H9 (cell line): ENCODE results near the gene PMP22. TPM values are rescaled to one million over a fixed set of nuclear protein-coding genes. Genes with fewer than 3 reads are reported as not detected.

Experiments used
- DNase-seq: peaks from one replicate; pipeline ENCODE4 v3.0.0-alpha.2; 2017
- H2AFZ ChIP-seq: one replicate; pipeline ENCODE4 v1.6.1; 2013; ENCODE audit warnings: mild to moderate bottlenecking, low read length, control low read depth, moderate library complexity
- H2AK5ac ChIP-seq: 2 replicates; pipeline ENCODE4 v1.6.1; 2013; ENCODE audit warnings: low read length, control low read depth, mixed read lengths; ENCODE audit not compliant: insufficient read length
- H2BK120ac ChIP-seq: one replicate; pipeline ENCODE4 v1.6.1; 2013; ENCODE audit warnings: low read depth, mild to moderate bottlenecking, low read length, control low read depth, inconsistent platforms; ENCODE audit not compliant: poor library complexity, severe bottlenecking
- H2BK12ac ChIP-seq: 2 replicates; pipeline ENCODE4 v1.6.1; 2013; ENCODE audit warnings: low read length, control low read depth, mixed read lengths, low read depth; ENCODE audit not compliant: insufficient read length
- H2BK15ac ChIP-seq: 2 replicates; pipeline ENCODE4 v1.6.1; 2013; ENCODE audit warnings: low read depth, low read length, control low read depth
- H2BK20ac ChIP-seq: one replicate; pipeline ENCODE4 v1.6.1; 2013; ENCODE audit warnings: low read depth, mild to moderate bottlenecking, low read length, control low read depth, inconsistent platforms; ENCODE audit not compliant: poor library complexity, severe bottlenecking
- H2BK5ac ChIP-seq: 2 replicates; pipeline ENCODE4 v1.6.1; 2013; ENCODE audit warnings: low read length, control low read depth, mixed read lengths; ENCODE audit not compliant: insufficient read length
- H3K14ac ChIP-seq: 2 replicates; pipeline ENCODE4 v1.6.1; 2013; ENCODE audit warnings: low read length, control low read depth; ENCODE audit not compliant: insufficient read depth
- H3K18ac ChIP-seq: 2 replicates; pipeline ENCODE4 v1.6.1; 2013; ENCODE audit warnings: low read depth, mild to moderate bottlenecking, mixed read lengths, low read length, control low read depth; ENCODE audit not compliant: insufficient read length
- H3K23ac ChIP-seq: 2 replicates; pipeline ENCODE4 v1.6.1; 2013; ENCODE audit warnings: low read length, control low read depth, mixed read lengths, low read depth; ENCODE audit not compliant: insufficient read length
- H3K23me2 ChIP-seq: 2 replicates; pipeline ENCODE4 v1.6.1; 2013; ENCODE audit warnings: low read depth, mild to moderate bottlenecking, mixed read lengths, low read length, control low read depth; ENCODE audit not compliant: insufficient read length, poor library complexity, severe bottlenecking
- H3K27ac ChIP-seq: 2 replicates; pipeline ENCODE4 v1.5.1; 2013; ENCODE audit warnings: low read length, control low read depth, mixed read lengths, low read depth; ENCODE audit not compliant: insufficient read length
- H3K27me3 ChIP-seq: 2 replicates; pipeline ENCODE4 v1.6.1; 2013; ENCODE audit warnings: low read length, control low read depth, inconsistent platforms; ENCODE audit not compliant: insufficient read depth
- H3K4ac ChIP-seq: 2 replicates; pipeline ENCODE4 v1.6.1; 2013; ENCODE audit warnings: low read depth, mild to moderate bottlenecking, control low read depth, inconsistent platforms, low read length, moderate library complexity
- H3K4me1 ChIP-seq: 2 replicates; pipeline ENCODE4 v1.6.1; 2013; ENCODE audit warnings: low read length, control low read depth, inconsistent platforms; ENCODE audit not compliant: insufficient read depth
- H3K4me2 ChIP-seq: 2 replicates; pipeline ENCODE4 v1.6.1; 2013; ENCODE audit warnings: low read length, control low read depth, mixed read lengths; ENCODE audit not compliant: insufficient read length, insufficient read depth
- H3K56ac ChIP-seq: 2 replicates; pipeline ENCODE4 v1.6.1; 2013; ENCODE audit warnings: low read depth, mild to moderate bottlenecking, mixed read lengths, low read length, control low read depth; ENCODE audit not compliant: insufficient read length
- H3K79me1 ChIP-seq: 2 replicates; pipeline ENCODE4 v1.6.1; 2013; ENCODE audit warnings: low read depth, mild to moderate bottlenecking, moderate library complexity, low read length, control low read depth, inconsistent platforms; ENCODE audit not compliant: insufficient read depth, poor library complexity, severe bottlenecking
- H3K79me2 ChIP-seq: 2 replicates; pipeline ENCODE4 v1.6.1; 2013; ENCODE audit warnings: low read length, control low read depth, inconsistent platforms; ENCODE audit not compliant: insufficient read depth
- H3K9ac ChIP-seq: 2 replicates; pipeline ENCODE4 v1.6.1; 2013; ENCODE audit warnings: low read length, control low read depth, mixed read lengths; ENCODE audit not compliant: insufficient read length; ENCODE audit errors: extremely low read depth
- H3K9me3 ChIP-seq: one replicate; pipeline ENCODE4 v1.6.1; 2013; ENCODE audit warnings: low read depth, low read length, inconsistent platforms; ENCODE audit not compliant: control insufficient read depth
- H3T11ph ChIP-seq: one replicate; pipeline ENCODE4 v1.6.1; 2013; ENCODE audit warnings: mild to moderate bottlenecking, low read length, control low read depth, inconsistent platforms
- H4K20me1 ChIP-seq: one replicate; pipeline ENCODE4 v1.6.1; 2013; ENCODE audit not compliant: control insufficient read depth, insufficient read length, insufficient read depth
- H4K5ac ChIP-seq: 2 replicates; pipeline ENCODE4 v1.6.1; 2013; ENCODE audit warnings: low read depth, mild to moderate bottlenecking, mixed read lengths, low read length, control low read depth; ENCODE audit not compliant: insufficient read length
- H4K8ac ChIP-seq: replicated peaks from 2 replicates; pipeline ENCODE4 v1.6.1; 2013; ENCODE audit warnings: low read length, control low read depth, mixed read lengths, low read depth; ENCODE audit not compliant: insufficient read length
- H4K91ac ChIP-seq: 2 replicates; pipeline ENCODE4 v1.6.1; 2013; ENCODE audit warnings: low read depth, mild to moderate bottlenecking, moderate library complexity, mixed read lengths, low read length, control low read depth; ENCODE audit not compliant: insufficient read length
- H3K27ac Mint-ChIP-seq, 3 experiments: 2 replicates in 2 of 3; 3 replicates in 1 of 3; pipeline ENCODE4 v1.8.0; 2020 to 2021; ENCODE audit warnings: mixed read lengths in 3 of 3, mild to moderate bottlenecking in 1 of 3, moderate library complexity in 1 of 3
- H3K27me3 Mint-ChIP-seq: 2 replicates; pipeline ENCODE4 v1.8.0; 2021; ENCODE audit warnings: low read depth, mild to moderate bottlenecking, moderate library complexity, mixed read lengths
- H3K36me3 Mint-ChIP-seq, 3 experiments: 2 replicates in 2 of 3; 3 replicates in 1 of 3; pipeline ENCODE4 v1.8.0; 2020 to 2021; ENCODE audit warnings: low read depth in 3 of 3, mixed read lengths in 3 of 3; ENCODE audit not compliant: insufficient read depth in 1 of 3
- H3K4me1 Mint-ChIP-seq, 2 experiments: 2 replicates each; pipeline ENCODE4 v1.8.0; 2020; ENCODE audit warnings: mixed read lengths in 2 of 2
- H3K4me3 Mint-ChIP-seq, 2 experiments: 2 replicates in 1 of 2; 3 replicates in 1 of 2; pipeline ENCODE4 v1.8.0; 2020 to 2021; ENCODE audit warnings: mild to moderate bottlenecking in 2 of 2, mixed read lengths in 2 of 2, moderate library complexity in 1 of 2
- H3K9me3 Mint-ChIP-seq, 2 experiments: 2 replicates in 1 of 2; 3 replicates in 1 of 2; pipeline ENCODE4 v1.8.0; 2020; ENCODE audit warnings: mild to moderate bottlenecking in 2 of 2, mixed read lengths in 2 of 2, moderate library complexity in 1 of 2
- CTCF ChIP-seq: fragments of 200-600 bp; sonication (generic); conservative IDR thresholded peaks from 3 replicates; pipeline ENCODE4 v1.8.0; 2021; ENCODE audit warnings: antibody characterized with exemption, mild to moderate bottlenecking
- WGBS: extraction: QIAGEN DNeasy Blood & Tissue Kit; methylation state at CpG from one replicate; pipeline ENCODE4 v1.1.7; 2013; ENCODE audit warnings: missing lambda C conversion rate, low lambda C conversion rate, mixed read lengths; ENCODE audit not compliant: insufficient read length; ENCODE audit errors: extremely low coverage; 5-methylcytosine and 5-hydroxymethylcytosine counted together
- total RNA-seq: library from RNA; stranded (reverse); gene quantifications from 2 replicates; pipeline ENCODE4 v1.2.1, GENCODE V29; 2021

PMP22 gene
- total RNA-seq, 1 experiment from 2014 or later, result 1.5 TPM

- no peak overlapping the region for H3K18ac ChIP-seq
- no peak overlapping the region for H3K4me2 ChIP-seq
- no peak overlapping the region for H2BK15ac ChIP-seq
- H3K4me1 ChIP-seq, result no peaks in the 10 kb centered on the region
- Mint-ChIP-seq H3K9me3 (no peaks in the 10 kb centered on the region), H3K36me3 (no peaks in the 10 kb centered on the region), H3K4me1 (peaks cover 3 to 14% of the 10 kb centered on the region in 2 experiments; a peak in 3 of 4 replicates), H3K4me3 (no peak overlapping the region), H3K27me3 (peaks cover 6% of the 10 kb centered on the region), H3K27ac (no peak overlapping the region)
- H2BK120ac ChIP-seq, result no peak overlapping the region
- no peak overlapping the region for H2AK5ac ChIP-seq
- H3K23me2 ChIP-seq, result no peaks in the 10 kb centered on the region
- H3K56ac ChIP-seq, result no peak overlapping the region
- H4K91ac ChIP-seq, result no peak overlapping the region
- H3K14ac ChIP-seq, result no peak overlapping the region
- no peaks in the 10 kb centered on the region for H3K9me3 ChIP-seq
- no peak overlapping the region for H2BK20ac ChIP-seq
- H4K8ac ChIP-seq, result no peak overlapping the region
- H3K27ac ChIP-seq, result no peak overlapping the region
- peak; percentile 8 for DNase-seq
- TF ChIP-seq CTCF, result no peak
- no peak overlapping the region for H2AFZ ChIP-seq
- no peak overlapping the region for H3T11ph ChIP-seq
- H3K79me1 ChIP-seq, result no peaks in the 10 kb centered on the region
- WGBS, result no CpG with 5 or more reads among the region's 11 CpGs
- no peak overlapping the region for H3K9ac ChIP-seq
- H3K27me3 ChIP-seq, result no peaks in the 10 kb centered on the region
- H2BK5ac ChIP-seq, result no peak overlapping the region
- no peak overlapping the region for H3K23ac ChIP-seq
- no peak overlapping the region for H4K5ac ChIP-seq
- no peaks in the 10 kb centered on the region for H3K79me2 ChIP-seq
- no peaks in the 10 kb centered on the region for H4K20me1 ChIP-seq
- H2BK12ac ChIP-seq, result no peak overlapping the region
- H3K4ac ChIP-seq, result no peak overlapping the region
Observed at GRCh38 chr17:15250135-15250860, 14.8 kb downstream of the PMP22 start.
